HG03354 (cell line): ENCODE results near the gene SEC22A.
"Not testable (repeated sequence)": the region's sequence is repeated elsewhere in the genome, so short reads cannot be mapped to it uniquely, and the experiment has no call there.

Experiments used
- ATAC-seq: cut with Tn5 transposase; IDR thresholded peaks from one replicate; pipeline ENCODE4 v1.9.1; 2021; ENCODE audit warnings: mild to moderate bottlenecking; ENCODE audit not compliant: unreplicated experiment, poor library complexity, severe bottlenecking

SEC22A gene

DNA sequence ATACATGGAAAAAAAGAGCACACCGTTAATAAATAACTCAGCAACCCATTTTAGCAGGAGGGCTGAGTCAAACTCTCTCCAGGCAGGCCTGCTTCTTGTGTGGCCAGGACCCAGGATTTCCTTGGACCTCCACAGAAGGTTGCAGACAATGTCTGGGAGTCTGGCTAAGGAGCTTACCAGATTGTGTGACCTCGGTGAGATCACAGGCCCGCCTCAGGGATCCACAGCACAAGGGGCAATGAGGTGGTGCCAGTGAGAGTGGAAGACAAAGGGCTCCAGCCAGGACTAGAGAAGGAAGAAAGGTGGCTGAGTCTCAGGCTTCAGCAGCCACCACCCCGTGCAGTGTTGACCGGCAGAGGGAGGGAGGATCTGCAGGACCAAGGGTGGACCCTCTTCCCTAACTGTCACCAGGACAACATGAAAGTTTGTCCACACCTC is 32.2 kb upstream of the SEC22A start:
- no peak for ATAC-seq

DNA sequence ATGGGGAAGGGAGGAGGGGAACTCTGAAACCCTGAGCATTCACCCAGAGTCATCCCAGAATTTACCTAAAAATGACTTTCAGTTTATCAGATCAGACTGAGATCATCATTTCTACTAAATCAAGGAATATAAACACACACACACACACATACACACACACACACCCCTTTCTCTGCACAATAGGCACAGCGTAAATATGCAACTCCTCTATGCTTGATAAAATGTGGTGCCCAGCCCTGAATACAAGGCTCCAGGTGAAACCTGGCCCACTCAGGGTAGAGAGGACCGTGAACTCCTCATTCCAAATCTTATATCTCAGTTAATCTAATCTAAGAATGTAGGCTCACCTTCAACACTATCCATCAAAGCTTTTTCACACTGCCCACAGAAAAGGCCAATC is 31.8 kb upstream of the SEC22A start:
- ATAC-seq = no peak

DNA sequence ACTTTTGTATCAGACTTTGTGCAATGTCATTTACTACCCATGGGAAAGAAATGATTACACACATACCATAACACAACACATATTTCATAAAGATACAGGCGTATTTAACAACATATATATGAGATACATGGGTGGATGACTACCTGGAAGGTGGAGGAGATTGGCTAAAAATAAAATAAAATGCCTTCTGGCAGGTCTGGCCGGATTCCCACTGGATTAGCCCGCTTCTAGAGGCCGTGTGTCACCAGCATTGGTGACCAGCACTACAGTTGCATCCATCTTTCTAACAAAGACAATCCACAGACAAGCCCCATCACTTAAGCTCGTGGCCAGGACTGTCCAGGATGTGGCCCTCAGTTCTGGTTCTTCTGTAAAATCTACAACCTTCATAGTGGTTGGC is 21.0 kb upstream of the SEC22A start:
- ATAC-seq = no peak

DNA sequence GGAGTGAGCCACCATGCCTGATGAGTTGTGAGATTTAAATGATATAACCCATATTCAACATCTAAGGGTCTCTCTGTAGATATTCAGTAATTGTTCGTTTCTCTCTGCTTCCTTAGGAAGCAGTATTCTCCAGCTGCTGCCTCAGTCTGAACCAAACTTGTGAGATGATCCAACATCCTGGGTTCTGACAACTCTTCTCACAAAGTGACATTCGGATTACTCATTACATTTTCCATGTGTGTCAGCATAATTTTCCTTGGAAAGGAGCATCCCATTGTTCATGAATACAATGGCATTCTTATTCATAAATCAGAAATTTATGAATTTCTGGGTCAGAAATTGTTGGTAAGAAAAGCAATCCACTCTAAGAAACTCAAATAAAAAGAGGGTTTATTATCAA is 15.0 kb upstream of the SEC22A start:
- ATAC-seq = no peak

DNA sequence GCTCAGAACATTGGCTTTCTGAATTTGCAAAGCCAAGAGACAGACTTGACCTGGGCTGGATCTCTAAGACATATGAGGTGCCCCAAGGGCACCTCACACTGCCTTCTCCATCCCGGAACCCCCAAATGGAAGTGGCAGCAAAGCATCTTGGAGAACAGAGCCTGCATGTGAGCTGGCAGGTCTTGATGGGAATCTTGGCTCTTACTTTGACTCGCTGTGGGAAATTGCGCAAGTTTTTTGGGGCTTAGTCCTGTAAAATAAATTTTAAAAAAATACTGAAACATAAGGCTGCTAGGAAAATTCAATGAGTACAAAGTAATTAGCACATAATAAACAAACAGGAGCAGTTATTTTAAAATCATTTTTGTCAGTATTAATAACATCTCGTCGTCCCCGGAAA is 13.7 kb upstream of the SEC22A start:
- ATAC-seq = no peak

DNA sequence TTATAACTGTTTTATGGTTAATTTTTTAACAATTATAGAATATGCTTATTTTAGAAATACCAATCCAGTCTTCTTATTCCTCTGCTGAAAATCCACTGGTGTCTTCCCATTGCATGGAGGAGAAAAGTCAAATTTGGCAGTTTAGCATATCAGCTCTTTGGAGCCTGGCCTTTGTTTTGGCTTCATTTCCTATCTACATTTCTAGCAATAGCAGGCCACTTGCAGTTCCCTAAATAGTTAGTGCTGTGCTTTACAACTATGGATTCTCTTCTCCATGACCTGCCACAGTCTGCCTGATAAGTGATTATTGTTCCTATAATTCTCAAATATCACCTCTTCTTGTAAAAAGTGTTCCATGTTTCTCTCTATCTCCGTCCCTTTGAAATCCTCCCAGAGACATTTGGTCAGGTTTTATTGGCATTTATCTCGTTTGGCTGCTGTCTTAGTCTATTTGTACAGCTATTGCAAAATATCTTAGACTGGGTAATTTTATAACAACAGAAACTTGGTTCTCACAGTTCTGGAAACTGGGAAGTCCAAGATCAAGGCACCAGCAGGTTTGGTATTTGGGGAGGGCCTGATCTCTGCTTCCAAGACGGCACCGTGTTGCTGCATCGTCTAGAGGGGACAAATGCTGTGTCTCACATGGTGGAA is 8.2 kb upstream of the SEC22A start:
- no peak for ATAC-seq

DNA sequence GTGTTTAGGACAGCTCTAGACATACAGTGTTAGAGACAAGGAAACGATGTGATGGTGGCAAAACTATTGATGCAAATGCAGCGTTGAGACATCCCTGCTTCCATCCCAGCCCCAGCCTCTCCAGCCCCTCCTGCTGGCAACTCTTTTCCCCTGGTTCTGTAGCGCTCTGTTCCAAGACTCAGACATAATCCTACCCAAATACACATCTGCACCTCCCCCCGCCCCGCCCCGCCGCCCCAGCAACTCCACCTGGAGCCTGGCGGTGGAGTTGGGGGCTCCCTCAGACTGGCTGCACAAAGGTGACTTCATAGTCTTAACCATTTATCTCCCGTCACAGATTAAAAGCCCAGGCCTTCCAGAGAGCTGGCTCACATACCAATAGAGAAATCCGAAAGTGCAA is 7.2 kb upstream of the SEC22A start:
- no peak for ATAC-seq

DNA sequence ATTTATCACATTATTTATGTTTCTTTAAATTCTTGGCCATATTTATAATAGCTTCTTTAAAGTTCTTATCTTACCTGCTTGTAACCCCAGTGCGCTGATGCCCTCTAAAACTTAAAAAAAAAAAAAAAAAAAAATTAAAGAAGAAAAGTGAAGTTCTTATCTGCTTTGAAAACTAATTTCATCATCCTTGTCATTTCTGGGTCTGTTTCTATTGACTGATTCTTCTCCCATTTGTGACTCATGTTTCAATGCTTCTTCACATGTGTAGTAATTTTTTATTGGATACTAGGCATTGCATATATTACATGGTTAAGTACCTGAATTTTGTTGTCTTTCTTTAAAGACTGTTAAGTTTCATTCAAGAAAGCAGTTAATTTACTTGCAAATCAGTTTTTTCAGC is 3.4 kb upstream of the SEC22A start:
- ATAC-seq = no peak

DNA sequence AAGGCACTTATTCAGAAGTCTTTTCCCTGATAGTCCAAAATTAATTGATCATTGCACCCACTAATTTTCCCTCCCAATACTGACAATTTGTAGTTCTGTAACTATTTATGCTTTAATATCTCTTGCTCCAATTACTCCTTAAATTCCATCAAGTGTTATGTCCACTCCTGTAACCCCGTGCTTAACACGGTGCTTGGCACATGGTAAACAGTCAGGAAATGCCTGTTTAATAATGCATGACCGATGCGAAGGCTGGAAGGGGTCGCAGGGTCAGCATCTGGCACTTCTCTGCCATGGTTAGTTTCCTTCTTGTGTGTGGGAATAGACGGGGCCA is 553 bp upstream of the SEC22A start:
- ATAC-seq = no peak

DNA sequence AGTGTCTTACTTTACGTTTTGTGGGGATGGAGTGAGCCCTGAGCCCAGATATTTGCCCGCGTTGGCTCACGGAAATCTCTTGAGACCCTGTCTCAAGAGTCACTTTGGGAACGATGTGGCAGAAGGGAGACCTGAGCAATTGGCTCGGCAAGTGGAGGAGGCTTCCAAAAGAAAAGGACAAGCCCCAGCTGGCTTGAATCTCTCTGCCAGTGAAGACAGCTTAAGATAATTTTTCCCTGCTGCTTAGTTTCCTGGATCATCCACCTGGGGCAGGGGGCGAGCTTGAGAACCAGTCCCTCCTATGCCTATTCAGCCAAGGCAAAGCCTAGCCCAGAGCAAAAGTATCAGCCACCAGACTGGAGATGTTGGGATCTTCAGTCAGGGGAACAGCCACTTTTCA is 708 bp downstream of the SEC22A start:
- ATAC-seq = no peak

DNA sequence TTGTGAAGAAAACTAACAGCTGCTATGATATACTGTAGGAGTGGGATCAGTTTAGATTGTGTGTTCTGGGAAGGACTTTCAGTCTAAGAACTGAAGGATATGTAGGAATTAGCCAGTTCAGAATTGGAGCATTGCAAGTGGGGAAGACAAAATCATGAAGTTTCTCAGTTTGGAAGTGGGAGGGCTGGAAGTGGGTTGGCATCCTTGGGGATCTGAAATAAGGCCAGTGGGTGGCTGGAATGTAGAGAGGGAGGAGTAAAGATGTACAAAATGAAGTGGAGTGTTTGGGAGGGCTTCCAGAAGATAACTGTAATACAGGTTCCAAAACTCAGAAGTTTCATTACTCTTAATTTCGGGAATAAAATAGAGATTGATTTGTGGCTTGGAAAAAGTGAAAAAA is 17.2 kb downstream of the SEC22A start:
- no peak for ATAC-seq

DNA sequence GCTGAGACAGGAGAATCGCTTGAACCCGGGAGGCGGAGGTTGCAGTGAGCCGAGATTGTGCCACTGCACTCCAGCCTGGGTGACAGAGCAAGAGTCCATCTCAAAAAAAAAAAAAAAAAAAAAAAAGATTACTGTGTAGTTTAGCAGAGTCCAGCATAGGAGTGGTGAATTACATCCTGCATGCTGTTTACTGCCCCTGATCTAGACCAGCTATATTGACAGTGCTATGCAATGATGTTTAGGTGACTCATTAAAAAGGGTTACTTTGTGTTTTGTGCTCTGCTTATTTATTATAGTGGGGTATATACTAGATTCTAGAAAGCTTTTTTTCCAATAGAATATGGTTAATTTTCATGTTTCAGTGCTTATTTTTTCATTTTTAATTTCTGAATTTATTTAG is 19.6 kb downstream of the SEC22A start:
- ATAC-seq = not testable (repeated sequence)

DNA sequence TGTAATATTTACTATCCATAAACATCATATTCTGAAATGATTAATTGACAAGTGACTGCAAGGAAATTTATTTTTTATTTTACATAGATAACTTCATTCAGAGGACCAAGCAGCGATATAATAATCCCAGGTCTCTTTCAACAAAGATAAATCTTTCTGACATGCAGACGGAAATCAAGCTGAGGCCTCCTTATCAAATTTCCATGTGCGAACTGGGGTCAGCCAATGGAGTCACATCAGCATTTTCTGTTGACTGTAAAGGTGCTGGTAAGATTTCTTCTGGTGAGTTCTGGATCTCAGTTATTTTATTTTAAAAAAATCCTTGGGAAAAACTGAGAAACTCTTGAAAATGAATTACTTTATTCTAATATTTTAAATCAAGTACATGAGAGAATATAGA is 23.3 kb downstream of the SEC22A start:
- ATAC-seq = no peak

DNA sequence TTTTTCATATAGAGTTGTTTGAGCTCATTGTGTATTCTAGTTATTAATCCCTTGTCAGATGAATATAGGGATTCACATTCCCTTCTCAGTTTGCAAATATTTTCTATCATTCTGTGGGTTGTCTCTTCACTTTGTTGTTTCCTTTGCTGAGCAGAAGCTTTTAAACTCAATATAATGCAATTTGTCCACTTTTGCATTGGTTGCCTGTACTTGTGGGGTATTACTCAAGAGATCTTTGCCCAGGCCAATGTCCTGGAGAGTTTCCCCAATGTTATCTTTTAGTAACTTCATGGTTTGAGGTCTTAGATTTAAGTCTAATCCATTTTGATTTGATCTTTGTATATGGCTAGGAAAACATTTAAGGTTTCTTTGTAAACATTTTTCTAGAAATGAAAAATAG is 24.8 kb downstream of the SEC22A start:
- ATAC-seq = no peak

DNA sequence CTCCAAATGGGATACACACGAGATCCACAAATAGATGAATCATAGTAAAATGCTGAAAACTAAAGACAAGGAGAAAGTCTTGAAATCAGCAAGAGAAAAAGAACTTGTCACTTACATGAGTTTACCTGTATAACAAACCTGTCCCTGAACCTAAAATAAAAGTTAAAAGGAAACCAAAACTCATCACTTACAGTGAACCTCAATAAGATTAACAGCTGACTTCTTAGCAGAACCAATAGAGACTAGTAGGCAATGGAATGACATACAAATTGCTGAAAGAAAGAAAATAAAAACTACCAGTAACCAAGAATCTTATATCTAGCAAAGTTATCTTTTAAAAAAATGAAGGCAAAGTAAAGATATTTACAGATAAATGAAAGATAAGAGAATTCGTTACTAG is 27.4 kb downstream of the SEC22A start:
- no peak for ATAC-seq

DNA sequence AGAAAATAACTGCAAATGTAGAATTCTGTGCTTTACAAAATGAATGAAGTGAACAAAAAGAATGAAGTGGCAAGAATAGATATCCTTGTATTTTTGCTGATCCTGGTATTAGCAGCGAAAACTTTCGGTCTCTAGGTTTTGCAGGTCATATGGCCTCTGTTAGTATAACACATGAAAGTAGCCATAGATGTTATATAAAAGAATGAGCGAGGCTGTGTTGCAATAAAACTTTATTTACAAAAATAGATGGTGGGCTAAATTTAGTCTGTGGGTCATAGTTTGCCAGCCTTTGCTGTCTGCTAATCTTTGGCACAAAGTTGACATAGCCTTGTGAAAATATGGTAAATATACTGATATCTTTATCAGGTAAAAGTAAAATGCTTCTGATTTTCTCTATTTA is 35.2 kb downstream of the SEC22A start:
- ATAC-seq = no peak

DNA sequence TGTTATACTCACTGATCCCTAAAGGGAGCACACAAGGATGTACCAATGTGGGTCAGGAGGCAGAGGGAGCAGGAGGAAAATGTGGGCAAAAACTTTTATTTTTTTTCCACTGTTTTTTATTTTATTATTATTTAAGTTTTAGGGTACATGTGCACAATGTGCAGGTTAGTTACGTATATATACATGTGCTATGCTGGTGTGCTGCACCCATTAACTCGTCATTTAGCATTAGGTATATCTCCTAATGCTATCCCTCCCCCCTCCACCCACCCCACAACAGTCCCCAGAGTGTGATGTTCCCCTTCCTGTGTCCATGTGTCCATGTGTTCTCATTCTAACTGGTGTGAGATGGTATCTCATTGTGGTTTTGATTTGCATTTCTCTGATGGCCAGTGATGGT is 37.4 kb downstream of the SEC22A start:
- not testable (repeated sequence) for ATAC-seq

DNA sequence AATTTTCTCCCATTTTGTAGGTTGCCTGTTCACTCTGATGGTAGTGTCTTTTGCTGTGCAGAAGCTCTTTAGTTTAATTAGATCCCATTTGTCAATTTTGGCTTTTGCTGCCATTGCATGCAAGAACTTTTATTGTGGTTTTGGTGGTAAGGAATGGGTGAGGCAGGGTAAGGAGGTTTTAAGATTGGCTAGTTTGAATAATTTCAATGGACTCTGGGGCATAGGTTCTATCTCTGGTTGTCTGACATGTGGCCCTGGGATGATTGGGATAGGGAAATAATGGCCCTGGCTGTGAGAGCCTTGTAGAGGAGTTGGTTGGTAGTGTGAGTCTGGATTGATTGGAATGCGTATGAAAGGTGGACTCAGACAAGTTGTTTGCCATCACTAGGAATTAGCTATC is 38.0 kb downstream of the SEC22A start:
- no peak for ATAC-seq

DNA sequence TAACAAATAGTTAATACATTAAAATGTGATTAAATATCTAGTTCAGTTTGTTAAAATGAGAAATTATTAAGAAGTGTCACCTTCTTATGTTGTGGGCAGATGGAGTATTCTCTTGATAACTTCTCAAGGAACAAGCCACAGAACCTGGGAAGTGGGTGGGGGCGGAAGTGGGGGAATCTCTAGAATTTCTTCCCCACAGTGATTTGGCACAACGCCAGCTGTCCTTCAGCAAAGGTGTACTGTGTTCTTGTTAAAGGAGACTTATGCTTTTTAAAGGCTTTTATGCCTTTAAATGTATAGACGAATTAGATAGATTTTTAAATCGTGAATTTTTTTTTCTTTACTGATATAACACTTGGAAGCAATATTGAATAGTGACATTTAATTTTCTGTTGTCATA is 42.4 kb downstream of the SEC22A start:
- ATAC-seq = no peak

DNA sequence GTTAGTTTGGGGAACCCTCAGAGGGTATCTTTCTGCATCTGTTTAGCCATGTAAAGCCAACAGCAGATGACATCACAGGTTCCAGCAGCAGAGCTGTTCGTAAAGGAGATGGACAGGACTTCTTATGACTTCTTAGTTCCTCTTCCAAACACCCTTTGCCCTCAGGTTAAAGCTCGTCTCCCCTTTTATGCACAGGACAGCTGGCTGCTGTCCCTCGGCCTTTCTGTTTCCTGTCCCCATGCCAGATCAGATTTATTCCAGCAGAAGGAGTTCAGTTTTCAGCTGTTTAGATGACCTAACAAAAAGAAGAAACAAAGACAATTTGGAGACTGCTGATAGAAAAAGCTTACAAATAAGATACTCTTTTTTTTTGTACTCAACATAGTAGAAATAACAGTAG is 45.1 kb downstream of the SEC22A start:
- no peak for ATAC-seq

DNA sequence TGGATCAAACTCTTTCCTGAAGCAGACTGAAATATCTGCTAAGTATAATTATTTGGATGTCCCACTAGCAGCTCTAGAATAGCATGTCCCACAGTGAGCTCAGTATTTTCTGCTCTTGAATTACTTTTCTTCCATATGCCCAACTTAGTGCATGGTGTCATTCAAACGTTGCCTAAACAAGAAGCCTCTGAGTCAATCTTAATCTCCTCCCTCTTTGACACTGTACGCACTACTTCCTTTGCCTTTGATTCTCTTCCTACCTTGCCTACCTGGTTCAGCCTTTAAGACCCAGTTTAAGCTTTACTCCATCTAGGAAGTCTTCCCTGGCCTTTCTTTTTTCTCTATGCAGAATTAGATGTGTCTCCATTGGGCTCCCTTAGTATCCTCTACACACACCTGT is 54.5 kb downstream of the SEC22A start:
- no peak for ATAC-seq

DNA sequence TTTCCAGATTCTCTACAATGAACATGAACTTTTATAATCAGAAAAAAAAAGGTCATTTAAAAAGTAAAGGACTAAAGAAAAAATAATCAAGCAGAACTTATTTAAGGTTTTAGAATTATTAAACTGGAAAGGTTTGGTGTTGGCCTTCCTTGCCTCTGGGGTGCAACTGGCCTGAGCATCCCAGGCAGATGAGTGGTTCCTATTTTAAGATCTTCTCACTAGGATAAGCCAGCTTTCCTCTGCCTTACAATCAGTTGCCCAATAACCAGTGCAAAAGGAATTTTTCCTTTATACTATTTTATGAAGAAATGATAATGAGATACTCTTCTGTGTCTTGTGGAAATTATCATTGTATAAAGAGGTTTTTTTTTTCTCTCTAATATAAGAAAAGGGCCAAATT is 56.6 kb downstream of the SEC22A start:
- ATAC-seq = no peak
